B cell (primary cell): ENCODE measurements around the gene JMY. TPM values are rescaled to one million over a fixed set of nuclear protein-coding genes. Genes with fewer than 3 reads are reported as not detected.

Experiments
- ATAC-seq: fragments of 200-7000 bp; cut with Tn5 transposase; one replicate; pipeline ENCODE4 v1.10.0; 2021; ENCODE audit warnings: low read depth, mild to moderate bottlenecking, moderate number of reproducible peaks, moderate library complexity
- CTCF ChIA-PET: fragments of 350-600 bp; sonication (Branson Sonifier 250); formaldehyde crosslinking; loops from one replicate; lab custom pipeline; 2021; ENCODE audit warnings: antibody characterized with exemption, inconsistent platforms; lab: Charles Lee
- POLR2A ChIA-PET: fragments of 350-600 bp; sonication (Branson Sonifier 250); formaldehyde crosslinking; loops from one replicate; lab custom pipeline; 2021; ENCODE audit warnings: antibody characterized with exemption; lab: Charles Lee
- DNase-seq: peaks from one replicate; pipeline ENCODE4 v3.0.0; 2013
- H2AFZ ChIP-seq: 2 replicates; pipeline ENCODE4 v1.6.1; 2012; ENCODE audit warnings: mild to moderate bottlenecking, low read depth, low read length; ENCODE audit not compliant: insufficient read depth, poor library complexity, severe bottlenecking
- H3K27ac ChIP-seq, 2 donors: 1 replicate in 1 of 2; 2 replicates in 1 of 2; pipeline ENCODE4 v1.5.1; 2012 to 2013; ENCODE audit warnings: low read length in 2 of 2, mild to moderate bottlenecking in 2 of 2, moderate library complexity in 1 of 2
- H3K27me3 ChIP-seq, 4 experiments: fragments of 200-600 bp in 1 of 4; sonication (generic) in 1 of 4; replicated peaks in 1 of 4; 1 replicate in 2 of 4; 2 replicates in 2 of 4; pipeline versions ENCODE4 v1.6.1 to v1.7.0; 2013 to 2016; ENCODE audit warnings: low read length in 3 of 4, mild to moderate bottlenecking in 2 of 4, mixed read lengths in 1 of 4, moderate library complexity in 1 of 4; ENCODE audit not compliant: insufficient read depth in 4 of 4, control insufficient read depth in 3 of 4; ENCODE audit errors: control extremely low read depth in 1 of 4
- H3K36me3 ChIP-seq, 2 experiments: replicated peaks in 1 of 2; 1 replicate in 1 of 2; 2 replicates in 1 of 2; pipeline versions ENCODE4 v1.6.1 to v1.7.1; 2013; ENCODE audit warnings: low read length in 1 of 2; ENCODE audit not compliant: insufficient read depth in 2 of 2, control insufficient read depth in 1 of 2; ENCODE audit errors: control extremely low read depth in 1 of 2, extremely low read depth in 1 of 2
- H3K4me1 ChIP-seq, 2 donors: fragments of 200-600 bp in 1 of 2; sonication (generic) in 1 of 2; 1 replicate in 1 of 2; 2 replicates in 1 of 2; pipeline versions ENCODE4 v1.5.1 to v1.6.1; 2013 to 2017; ENCODE audit warnings: low read length in 2 of 2; ENCODE audit not compliant: control insufficient read depth in 2 of 2, insufficient read depth in 2 of 2
- H3K4me2 ChIP-seq: replicated peaks from 2 replicates; pipeline ENCODE3; 2012; ENCODE audit warnings: mild to moderate bottlenecking, low read depth, low read length; ENCODE audit not compliant: poor library complexity, severe bottlenecking
- H3K4me3 ChIP-seq, 5 experiments: fragments of 200-600 bp in 1 of 5; sonication (generic) in 1 of 5; 1 replicate in 3 of 5; 2 replicates in 2 of 5; pipeline versions ENCODE4 v1.5.1 to v1.7.0; 2011 to 2016; ENCODE audit warnings: low read length in 4 of 5, mild to moderate bottlenecking in 4 of 5, low read depth in 2 of 5, control low read depth in 1 of 5, moderate library complexity in 1 of 5; ENCODE audit not compliant: insufficient read depth in 1 of 5; ENCODE audit errors: control extremely low read depth in 1 of 5, extremely low read depth in 1 of 5
- H3K79me2 ChIP-seq: fragments of 200-600 bp; sonication (generic); one replicate; pipeline ENCODE4 v1.6.0; 2016; ENCODE audit warnings: low read length; ENCODE audit not compliant: control insufficient read depth, insufficient read depth
- H3K9ac ChIP-seq: fragments of 200-600 bp; sonication (generic); 2 replicates; pipeline ENCODE4 v1.6.1; 2017; ENCODE audit warnings: mild to moderate bottlenecking, low read length, moderate library complexity
- H3K9me3 ChIP-seq, 3 donors: one replicate each; pipeline versions ENCODE4 v1.6.1 to v1.7.1; 2013; ENCODE audit warnings: low read length in 2 of 3; ENCODE audit not compliant: control insufficient read depth in 2 of 3, insufficient read depth in 1 of 3; ENCODE audit errors: control extremely low read depth in 1 of 3
- H4K20me1 ChIP-seq: 2 replicates; pipeline ENCODE4 v1.6.0; 2012; ENCODE audit warnings: mild to moderate bottlenecking, low read length; ENCODE audit not compliant: insufficient read depth, control insufficient read depth, poor library complexity, severe bottlenecking
- H3K27ac Mint-ChIP-seq: one replicate; pipeline ENCODE4 v1.8.0; 2021; ENCODE audit warnings: mixed read lengths
- H3K27me3 Mint-ChIP-seq: one replicate; pipeline ENCODE4 v1.8.0; 2021; ENCODE audit warnings: mixed read lengths
- H3K4me1 Mint-ChIP-seq: one replicate; pipeline ENCODE4 v1.8.0; 2021; ENCODE audit warnings: mixed read lengths
- H3K4me3 Mint-ChIP-seq: one replicate; pipeline ENCODE4 v1.8.0; 2021; ENCODE audit warnings: mixed read lengths
- H3K9me3 Mint-ChIP-seq: one replicate; pipeline ENCODE4 v1.8.0; 2022; ENCODE audit warnings: mixed read lengths; ENCODE audit not compliant: insufficient read depth
- EZH2 ChIP-seq: IDR thresholded peaks from 2 replicates; pipeline ENCODE4 v1.6.1; 2012; ENCODE audit warnings: borderline replicate concordance, low read depth, mild to moderate bottlenecking, moderate library complexity, low read length; ENCODE audit not compliant: insufficient read depth, poor library complexity, severe bottlenecking
- WGBS: methylation state at CpG from one replicate; pipeline ENCODE4 v1.1.5; 2013; ENCODE audit warnings: missing lambda C conversion rate; ENCODE audit not compliant: insufficient coverage; 5-methylcytosine and 5-hydroxymethylcytosine counted together
- intact Hi-C: fragments of 100-400 bp; cut with micrococcal nuclease; formaldehyde crosslinking; loops from one replicate; pipeline ENCODE4 v1.10.0; 2022
- polyA plus RNA-seq: library from polyadenylated mRNA; depleted of rRNA; stranded (reverse); fragments of >200 nt; gene quantifications from 2 replicates; pipeline ENCODE4 v1.2.3, GENCODE V29; 2012
- total RNA-seq, 2 donors: library from RNA; stranded (reverse); fragments of 120-200 nt in 1 of 2; gene quantifications; 1 replicate in 1 of 2; 2 replicates in 1 of 2; pipeline versions ENCODE4 v1.2.3 to v1.2.4, GENCODE V29; 2013 to 2022
- TF ChIP-seq, protein P1 (sequence below): fragments of 200-600 bp; IDR thresholded peaks from one replicate; pipeline ENCODE4 v1.8.0; 2022; ENCODE audit warnings: antibody characterized with exemption, mild to moderate bottlenecking

JMY gene
- total and polyA plus RNA-seq, 2 donors (not counting 1 experiment from before 2014, with no cell fraction given) = 2.7 to 20.5 TPM

GRCh38 chr5:79201206-79201605 is 34.7 kb upstream of the JMY start:
- Mint-ChIP-seq H3K4me1 (no peaks in the 10 kb centered on the region), H3K27ac (no peak overlapping the region), H3K4me3 (no peak overlapping the region), H3K9me3 (no peaks in the 10 kb centered on the region), H3K27me3 (no peaks in the 10 kb centered on the region)
- TF ChIP-seq, protein P1, sequence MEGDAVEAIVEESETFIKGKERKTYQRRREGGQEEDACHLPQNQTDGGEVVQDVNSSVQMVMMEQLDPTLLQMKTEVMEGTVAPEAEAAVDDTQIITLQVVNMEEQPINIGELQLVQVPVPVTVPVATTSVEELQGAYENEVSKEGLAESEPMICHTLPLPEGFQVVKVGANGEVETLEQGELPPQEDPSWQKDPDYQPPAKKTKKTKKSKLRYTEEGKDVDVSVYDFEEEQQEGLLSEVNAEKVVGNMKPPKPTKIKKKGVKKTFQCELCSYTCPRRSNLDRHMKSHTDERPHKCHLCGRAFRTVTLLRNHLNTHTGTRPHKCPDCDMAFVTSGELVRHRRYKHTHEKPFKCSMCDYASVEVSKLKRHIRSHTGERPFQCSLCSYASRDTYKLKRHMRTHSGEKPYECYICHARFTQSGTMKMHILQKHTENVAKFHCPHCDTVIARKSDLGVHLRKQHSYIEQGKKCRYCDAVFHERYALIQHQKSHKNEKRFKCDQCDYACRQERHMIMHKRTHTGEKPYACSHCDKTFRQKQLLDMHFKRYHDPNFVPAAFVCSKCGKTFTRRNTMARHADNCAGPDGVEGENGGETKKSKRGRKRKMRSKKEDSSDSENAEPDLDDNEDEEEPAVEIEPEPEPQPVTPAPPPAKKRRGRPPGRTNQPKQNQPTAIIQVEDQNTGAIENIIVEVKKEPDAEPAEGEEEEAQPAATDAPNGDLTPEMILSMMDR = no peak
- TF ChIP-seq EZH2 = no peak
- Histone ChIP-seq H3K27me3 (no peaks in the 10 kb centered on the region), H3K36me3 (no peaks in the 10 kb centered on the region), H2AFZ (no peak overlapping the region), H3K4me2 (no peak overlapping the region), H3K79me2 (no peaks in the 10 kb centered on the region), H3K9me3 (no peaks in the 10 kb centered on the region), H4K20me1 (no peaks in the 10 kb centered on the region), H3K4me3 (no peak overlapping the region), H3K4me1 (no peaks in the 10 kb centered on the region), H3K9ac (no peak overlapping the region), H3K27ac (no peak overlapping the region)
- ChIA-PET POLR2A (no interaction called here), CTCF (interaction anchor here (1.1 kb wide), 1 partner anchor 35 kb away, joined by 3 read pairs; no protein-coding TSS in a partner anchor)
- intact Hi-C loops = no loop called here
- 85% methylated on average over 4 of the region's 4 CpGs for WGBS
- ATAC-seq = no peak
- DNase-seq = no peak

GRCh38 chr5:79202076-79202475 is 33.9 kb upstream of the JMY start:
- no peak overlapping the region for H3K4me3 ChIP-seq
- ATAC-seq (no peak), DNase-seq (no peak)
- H2AFZ ChIP-seq = no peak overlapping the region
- no peak overlapping the region for H3K9ac ChIP-seq
- H4K20me1 ChIP-seq = no peaks in the 10 kb centered on the region
- Mint-ChIP-seq H3K27ac (no peak overlapping the region), H3K4me3 (no peak overlapping the region), H3K27me3 (no peaks in the 10 kb centered on the region), H3K4me1 (no peaks in the 10 kb centered on the region), H3K9me3 (no peaks in the 10 kb centered on the region)
- no peak overlapping the region for H3K27ac ChIP-seq
- CTCF ChIA-PET = no interaction called here
- no peaks in the 10 kb centered on the region for H3K4me1 ChIP-seq
- no peaks in the 10 kb centered on the region for H3K27me3 ChIP-seq
- no peak overlapping the region for H3K4me2 ChIP-seq
- H3K79me2 ChIP-seq = no peaks in the 10 kb centered on the region
- TF ChIP-seq, protein P1 = no peak
- TF ChIP-seq EZH2 = no peak
- no peaks in the 10 kb centered on the region for H3K36me3 ChIP-seq
- intact Hi-C loops = no loop called here
- POLR2A ChIA-PET = no interaction called here
- no peaks in the 10 kb centered on the region for H3K9me3 ChIP-seq
